NB4 (cell line): Measurements from ENCODE around the gene SEC61B.

Experiments used
- DNase-seq: peaks from one replicate; pipeline ENCODE4 v3.0.0; 2010; ENCODE audit warnings: low read depth
- H3K4me3 ChIP-seq: one replicate; pipeline ENCODE4 v1.5.1; 2011; ENCODE audit warnings: mild to moderate bottlenecking, low read depth, low read length, moderate library complexity
- MAX ChIP-seq: IDR thresholded peaks from 2 replicates; pipeline ENCODE4 v1.6.1; 2011; ENCODE audit warnings: low read depth, low read length
- MYC ChIP-seq: IDR thresholded peaks from 2 replicates; pipeline ENCODE4 v1.6.1; 2011; ENCODE audit warnings: low read depth, low read length
- POLR2A ChIP-seq: IDR thresholded peaks from 2 replicates; pipeline ENCODE4 v1.6.1; 2011; ENCODE audit warnings: mild to moderate bottlenecking; ENCODE audit not compliant: insufficient read length; ENCODE audit errors: extremely low read depth
- TF ChIP-seq, protein P1 (sequence below): IDR thresholded peaks from one replicate; pipeline ENCODE4 v1.5.1; 2012; ENCODE audit warnings: low read depth, low read length

The SEC61B gene

GRCh38 chr9:99197124-99197630, 24.9 kb upstream of the SEC61B start:
- no peak overlapping the region for H3K4me3 ChIP-seq
- TF ChIP-seq MAX (no peak), MYC (no peak), POLR2A (no peak)
- TF ChIP-seq, protein P1, sequence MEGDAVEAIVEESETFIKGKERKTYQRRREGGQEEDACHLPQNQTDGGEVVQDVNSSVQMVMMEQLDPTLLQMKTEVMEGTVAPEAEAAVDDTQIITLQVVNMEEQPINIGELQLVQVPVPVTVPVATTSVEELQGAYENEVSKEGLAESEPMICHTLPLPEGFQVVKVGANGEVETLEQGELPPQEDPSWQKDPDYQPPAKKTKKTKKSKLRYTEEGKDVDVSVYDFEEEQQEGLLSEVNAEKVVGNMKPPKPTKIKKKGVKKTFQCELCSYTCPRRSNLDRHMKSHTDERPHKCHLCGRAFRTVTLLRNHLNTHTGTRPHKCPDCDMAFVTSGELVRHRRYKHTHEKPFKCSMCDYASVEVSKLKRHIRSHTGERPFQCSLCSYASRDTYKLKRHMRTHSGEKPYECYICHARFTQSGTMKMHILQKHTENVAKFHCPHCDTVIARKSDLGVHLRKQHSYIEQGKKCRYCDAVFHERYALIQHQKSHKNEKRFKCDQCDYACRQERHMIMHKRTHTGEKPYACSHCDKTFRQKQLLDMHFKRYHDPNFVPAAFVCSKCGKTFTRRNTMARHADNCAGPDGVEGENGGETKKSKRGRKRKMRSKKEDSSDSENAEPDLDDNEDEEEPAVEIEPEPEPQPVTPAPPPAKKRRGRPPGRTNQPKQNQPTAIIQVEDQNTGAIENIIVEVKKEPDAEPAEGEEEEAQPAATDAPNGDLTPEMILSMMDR: no peak
- DNase-seq: no peak

DNA sequence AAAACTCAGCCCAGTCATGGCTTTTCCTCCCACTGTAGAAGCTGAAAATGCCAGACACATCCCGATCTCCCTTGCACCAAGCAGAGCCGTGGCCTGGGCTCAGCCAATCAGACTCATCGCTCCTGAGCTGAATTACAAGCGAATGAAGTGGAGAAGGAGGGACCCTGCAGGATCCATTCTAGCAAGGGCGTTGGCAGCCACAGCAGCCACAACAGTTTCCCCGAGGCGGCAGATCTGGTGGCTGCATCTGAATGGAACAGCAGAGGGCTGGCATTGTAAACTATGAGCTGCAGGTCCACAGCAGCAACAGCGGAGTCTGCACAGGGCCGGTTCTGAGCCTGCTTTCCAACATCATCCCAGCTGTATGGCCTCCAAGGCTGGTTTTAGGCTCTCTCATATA, 24.1 kb upstream of the SEC61B start:
- no peak for DNase-seq
- no peak overlapping the region for H3K4me3 ChIP-seq
- TF ChIP-seq MYC (no peak), POLR2A (no peak), MAX (no peak)
- TF ChIP-seq, protein P1: no peak

GRCh38 chr9:99199938-99200539, 22.0 kb upstream of the SEC61B start:
- no peak overlapping the region for H3K4me3 ChIP-seq
- TF ChIP-seq MYC (no peak), POLR2A (no peak), MAX (no peak)
- TF ChIP-seq, protein P1: no peak
- DNase-seq: no peak

- DNase-seq: no peak
- no peak overlapping the region for H3K4me3 ChIP-seq
- TF ChIP-seq MYC (no peak), POLR2A (no peak), MAX (no peak)
- TF ChIP-seq, protein P1: no peak
Measured at GRCh38 chr9:99201603-99202002, 20.5 kb upstream of the SEC61B start.

- no peak overlapping the region for H3K4me3 ChIP-seq
- no peak for DNase-seq
- TF ChIP-seq POLR2A (no peak), MYC (no peak), MAX (no peak)
- TF ChIP-seq, protein P1: no peak
Measured at GRCh38 chr9:99210572-99210971, 11.5 kb upstream of the SEC61B start.

- TF ChIP-seq MYC (no peak), POLR2A (no peak), MAX (no peak)
- TF ChIP-seq, protein P1: no peak
- no peak for DNase-seq
- H3K4me3 ChIP-seq: no peak overlapping the region
Measured at GRCh38 chr9:99211746-99212145, 10.3 kb upstream of the SEC61B start.
